Urinary bladder (tissue), 4 donors: ENCODE data around the gene ZMYND15. TPM values are rescaled to one million over a fixed set of nuclear protein-coding genes. Genes with fewer than 3 reads are reported as not detected.
"Not testable (repeated sequence)": the region's sequence is repeated elsewhere in the genome, so short reads cannot be mapped to it uniquely, and the experiment has no call there.

ENCODE experiments used
- DNase-seq: peaks from one replicate; pipeline ENCODE4 v3.0.0-alpha.2; 2015; ENCODE audit errors: extremely low spot score
- H3K27ac ChIP-seq: one replicate; pipeline ENCODE4 v1.5.1; 2013; ENCODE audit warnings: low read depth, mild to moderate bottlenecking, moderate library complexity
- H3K36me3 ChIP-seq: one replicate; pipeline ENCODE4 v1.6.1; 2013; ENCODE audit warnings: mild to moderate bottlenecking, moderate library complexity; ENCODE audit not compliant: insufficient read depth
- H3K4me1 ChIP-seq: one replicate; pipeline ENCODE4 v1.6.1; 2013; ENCODE audit warnings: mild to moderate bottlenecking, moderate library complexity; ENCODE audit not compliant: insufficient read depth
- H3K4me3 ChIP-seq: one replicate; pipeline ENCODE4 v1.5.1; 2013; ENCODE audit warnings: low read depth, low read length
- WGBS: extraction: QIAGEN DNeasy Blood & Tissue Kit; methylation state at CpG from one replicate; pipeline ENCODE4 v1.1.7; 2013; 5-methylcytosine and 5-hydroxymethylcytosine counted together
- polyA plus RNA-seq: library from polyadenylated mRNA; stranded (reverse); fragments of 200-250 nt; gene quantifications from one replicate; pipeline ENCODE4 v1.2.3, GENCODE V29; 2013
- total RNA-seq: library from RNA; depleted of rRNA; stranded (reverse); fragments of >200 nt; gene quantifications from one replicate; pipeline ENCODE4 v1.2.3, GENCODE V29; 2014
- donor health status: healthy with polysubstance abuse.
- donor health status: healthy.

ZMYND15 gene
- total and polyA plus RNA-seq, 2 donors: 0.42 to 0.60 TPM

DNA sequence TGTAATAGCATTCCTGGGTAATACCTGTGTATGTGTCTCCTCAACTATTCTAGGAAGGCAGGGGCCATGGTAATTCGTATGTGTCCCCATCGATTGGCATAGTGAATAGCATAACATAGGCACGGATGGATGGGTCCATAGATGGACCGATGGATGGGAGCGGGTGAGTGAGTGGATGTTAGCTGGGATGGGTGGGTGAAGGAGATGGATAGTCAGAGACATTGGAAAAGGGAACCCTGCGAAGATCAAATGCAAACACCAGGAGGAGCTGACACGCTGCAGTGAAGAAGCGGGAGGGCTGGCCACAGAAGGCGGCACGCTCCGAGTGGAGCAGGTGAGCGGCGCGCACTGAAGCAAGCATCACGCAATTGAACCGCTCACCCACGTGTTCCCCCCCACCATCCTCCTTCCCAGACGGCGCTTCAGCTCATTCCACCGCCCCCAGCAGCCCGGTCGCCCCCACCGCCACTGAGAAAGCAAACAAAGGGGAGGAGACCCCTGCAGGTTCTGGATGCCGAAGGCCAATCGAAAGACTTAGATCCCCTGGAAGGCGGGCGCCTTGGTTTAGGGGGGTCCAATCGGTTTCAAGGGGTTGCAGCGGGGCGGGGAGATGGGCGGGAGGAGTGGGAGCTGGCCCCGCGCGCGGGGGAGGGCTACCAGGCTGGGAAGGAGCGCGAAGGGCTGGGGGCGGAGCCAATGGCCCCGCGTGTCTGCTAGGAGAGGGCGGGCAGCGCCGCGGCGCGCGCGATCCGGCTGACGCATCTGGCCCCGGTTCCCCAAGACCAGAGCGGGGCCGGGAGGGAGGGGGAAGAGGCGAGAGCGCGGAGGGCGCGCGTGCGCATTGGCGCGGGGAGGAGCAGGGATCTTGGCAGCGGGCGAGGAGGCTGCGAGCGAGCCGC lies 29.6 kb upstream of the ZMYND15 start, which contains the start of gene ARRB2:
TSS of gene ARRB2 (plus strand) at position 839 of the 899 bp plus-strand sequence. CDS start 90 bp downstream, outside the sequence.
- peak within 1 kb of the TSS; percentile 61 for H3K27ac ChIP-seq
- peak; percentile 93 for DNase-seq
- H3K4me1 ChIP-seq: peaks cover 2% of the 10 kb centered on the region
- peak within 1 kb of the TSS; percentile 63 for H3K4me3 ChIP-seq
- WGBS: under 1% methylated on average over 67 of the region's 67 CpGs
- no peaks in the 10 kb centered on the region for H3K36me3 ChIP-seq

DNA sequence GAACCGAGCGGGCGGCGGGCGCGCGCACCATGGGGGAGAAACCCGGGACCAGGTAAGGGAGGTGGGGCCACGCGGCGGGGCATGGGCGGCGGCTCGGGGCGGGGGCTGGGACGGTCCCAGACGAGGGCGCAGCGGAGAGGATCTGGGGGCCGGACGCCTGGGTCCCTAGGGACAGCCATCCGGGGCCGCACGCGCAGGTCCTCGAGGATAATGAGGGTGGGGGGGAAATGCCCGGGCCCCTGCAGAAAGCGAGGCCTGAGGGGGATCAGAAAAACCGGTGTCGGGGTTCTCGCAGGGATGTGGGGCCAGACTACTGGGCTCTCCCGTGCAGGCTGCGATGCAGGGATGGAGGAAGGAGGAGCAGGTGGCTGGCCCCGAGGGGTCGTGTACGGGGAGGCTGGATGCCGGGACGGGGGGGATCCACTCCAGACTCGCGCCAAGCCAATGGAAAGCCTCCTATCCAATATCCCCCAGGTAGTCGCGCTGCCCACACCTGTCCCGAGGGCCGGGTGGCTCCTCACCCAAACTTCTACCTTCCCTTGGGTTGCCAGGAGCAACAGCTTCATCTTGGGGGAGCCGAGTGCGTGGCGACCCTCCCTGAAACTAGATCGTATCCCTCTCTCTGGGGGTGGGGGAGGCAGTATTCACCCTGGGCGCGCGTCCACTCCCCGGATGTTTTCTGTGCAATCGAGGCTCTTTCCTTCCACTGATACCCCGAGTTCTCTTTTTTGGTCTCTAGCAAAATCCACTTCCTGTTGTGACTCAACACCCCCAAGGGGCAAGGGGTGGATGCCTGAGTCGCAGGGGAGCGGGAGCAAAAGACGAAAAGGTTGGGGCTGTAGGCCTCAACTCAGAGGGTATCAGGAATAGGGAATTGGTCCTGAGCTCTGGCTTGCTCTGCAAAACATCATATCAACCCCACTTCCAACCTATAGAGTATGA lies 28.7 kb upstream of the ZMYND15 start:
- peaks cover 2% of the 10 kb centered on the region for H3K4me1 ChIP-seq
- WGBS: 10% methylated on average over 57 of the region's 57 CpGs
- H3K4me3 ChIP-seq: peak overlapping the region; percentile 63
- H3K27ac ChIP-seq: peak overlapping the region; percentile 61
- no peak for DNase-seq
- no peaks in the 10 kb centered on the region for H3K36me3 ChIP-seq

DNA sequence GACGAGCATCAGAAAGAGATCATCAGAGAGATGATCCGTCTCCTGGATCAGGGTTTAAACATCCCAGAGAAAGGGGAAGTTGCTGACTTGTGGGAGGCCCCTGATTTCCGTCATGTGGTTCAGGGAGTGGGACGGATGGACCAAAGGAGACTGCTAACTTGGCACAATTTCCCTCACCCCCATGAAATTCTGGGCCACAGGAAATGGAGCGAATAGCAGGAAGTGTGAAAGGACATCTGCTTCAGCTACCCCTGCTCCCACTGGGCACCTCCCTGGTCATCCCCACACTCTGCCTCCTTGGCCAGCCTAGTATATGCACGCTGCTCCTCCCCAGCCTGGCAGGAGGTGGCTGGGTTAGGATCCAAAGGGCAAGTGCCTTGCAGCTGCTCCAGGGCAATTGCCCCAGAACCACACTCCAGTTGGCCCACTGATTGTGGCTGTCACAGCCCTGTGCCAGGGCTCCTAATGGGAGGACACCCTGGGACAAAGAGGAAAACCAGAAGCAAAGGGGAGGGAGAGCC lies 27.9 kb upstream of the ZMYND15 start:
- Histone ChIP-seq H3K36me3 (no peaks in the 10 kb centered on the region), H3K4me1 (peaks cover 2% of the 10 kb centered on the region), H3K27ac (no peak overlapping the region), H3K4me3 (peak overlapping the region; percentile 63)
- no peak for DNase-seq
- 71% methylated on average over 6 of the region's 6 CpGs for WGBS

DNA sequence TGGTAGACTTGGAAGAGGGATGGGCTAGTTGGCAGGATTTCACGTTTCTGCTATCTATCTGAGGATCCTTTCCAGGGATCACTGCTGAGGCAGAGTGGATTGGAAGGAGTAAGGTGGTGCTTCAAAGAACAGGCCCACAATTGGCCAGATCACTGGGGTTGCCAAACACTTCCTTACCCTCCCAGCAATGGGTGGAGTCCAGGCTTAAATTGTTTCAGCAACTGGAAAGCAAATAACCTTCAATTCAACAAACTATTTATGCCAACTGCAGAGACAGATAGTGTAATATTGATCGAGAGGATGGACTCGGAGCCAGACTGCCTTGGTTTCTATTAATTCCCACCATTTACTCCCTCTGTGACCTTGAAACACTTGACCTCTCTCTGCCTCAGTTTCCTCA lies 27.1 kb upstream of the ZMYND15 start:
- no peak overlapping the region for H3K4me3 ChIP-seq
- WGBS: 86% methylated on average over 3 of the region's 3 CpGs
- no peak for DNase-seq
- no peaks in the 10 kb centered on the region for H3K36me3 ChIP-seq
- H3K27ac ChIP-seq: no peak overlapping the region
- H3K4me1 ChIP-seq: peaks cover 2% of the 10 kb centered on the region

DNA sequence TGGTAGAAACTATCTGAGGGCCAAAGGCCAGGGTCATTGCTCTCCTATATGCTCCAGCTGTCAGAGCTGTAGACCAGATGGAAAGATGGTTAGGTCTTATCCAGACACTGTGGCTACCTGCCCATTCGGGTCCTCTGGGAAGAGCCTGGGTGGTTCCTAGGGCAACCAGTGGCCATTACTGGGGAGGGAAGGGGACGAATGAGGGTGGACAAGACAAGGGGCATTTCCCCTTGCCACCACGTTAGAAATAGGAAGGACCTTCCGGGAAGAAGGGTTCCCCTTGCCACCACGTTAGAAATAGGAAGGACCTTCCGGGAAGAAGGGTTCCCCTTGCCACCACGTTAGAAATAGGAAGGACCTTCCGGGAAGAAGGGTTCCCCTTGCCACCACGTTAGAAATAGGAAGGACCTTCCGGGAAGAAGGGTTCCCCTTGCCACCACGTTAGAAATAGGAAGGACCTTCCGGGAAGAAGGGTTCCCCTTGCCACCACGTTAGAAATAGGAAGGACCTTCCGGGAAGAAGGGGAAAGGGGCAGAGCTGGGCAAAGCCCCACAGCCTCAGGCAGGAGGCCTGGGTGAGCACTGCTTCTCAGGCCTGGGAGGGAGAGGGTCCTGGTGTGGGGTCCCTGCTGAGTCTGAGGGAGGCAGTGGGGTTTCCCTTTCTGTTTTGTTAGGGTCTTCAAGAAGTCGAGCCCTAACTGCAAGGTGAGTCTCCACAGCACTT lies 25.1 kb upstream of the ZMYND15 start:
- H3K4me3 ChIP-seq, H3K27ac ChIP-seq, H3K36me3 ChIP-seq, DNase-seq, H3K4me1 ChIP-seq: not testable (repeated sequence)
- WGBS: 87% methylated on average over 10 of the region's 15 CpGs

DNA sequence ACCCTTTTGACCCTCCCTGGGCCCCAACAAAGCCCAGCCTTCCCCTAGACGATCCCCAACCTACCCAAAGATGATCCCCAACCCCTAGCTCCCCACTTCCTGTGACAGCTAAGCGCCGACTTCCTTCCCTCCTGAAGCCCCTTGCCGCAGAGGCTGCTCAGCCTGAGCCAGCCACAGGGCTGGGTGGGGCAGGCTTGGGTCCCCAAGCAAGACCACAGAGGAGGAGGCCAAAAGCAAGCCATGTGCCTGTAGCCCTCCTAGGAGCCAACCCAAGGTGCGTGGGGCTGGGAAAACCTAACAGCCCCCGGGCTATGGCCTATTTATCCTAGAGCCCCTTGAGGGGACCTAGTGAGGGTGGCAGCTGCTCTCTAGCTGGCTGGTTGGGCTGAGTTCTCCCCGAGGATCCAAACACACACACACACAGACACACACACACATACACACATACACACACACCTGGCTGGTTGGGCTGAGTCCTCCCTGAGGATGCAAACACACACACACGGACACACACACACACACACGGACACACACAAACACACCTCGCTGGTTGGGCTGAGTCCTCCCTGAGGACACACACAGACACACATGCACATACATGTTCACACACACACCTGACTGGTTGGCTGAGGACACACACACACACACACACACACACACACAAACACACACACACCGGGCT lies 24.4 kb upstream of the ZMYND15 start:
- 73% methylated on average over 11 of the region's 11 CpGs for WGBS
- Histone ChIP-seq H3K4me1 (peaks cover 2% of the 10 kb centered on the region), H3K36me3 (no peaks in the 10 kb centered on the region), H3K27ac (no peak overlapping the region), H3K4me3 (no peak overlapping the region)
- DNase-seq: no peak

DNA sequence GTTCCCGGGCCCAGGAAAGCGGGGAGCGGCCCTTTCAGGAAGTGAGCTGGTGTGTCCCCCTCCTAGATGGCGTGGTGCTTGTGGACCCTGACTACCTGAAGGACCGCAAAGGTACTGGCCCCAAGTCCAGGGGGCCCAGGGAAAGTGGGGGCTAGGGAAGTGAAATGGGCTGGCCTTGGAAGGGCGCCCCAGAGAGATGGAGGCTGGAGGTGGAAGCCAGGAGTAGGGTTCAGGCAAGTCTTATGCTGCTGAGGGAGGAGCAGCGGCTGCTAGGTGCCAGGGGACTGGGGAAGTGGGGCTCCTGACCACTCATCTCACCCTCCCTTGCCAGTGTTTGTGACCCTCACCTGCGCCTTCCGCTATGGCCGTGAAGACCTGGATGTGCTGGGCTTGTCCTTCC lies 23.6 kb upstream of the ZMYND15 start:
- DNase-seq: no peak
- 96% methylated on average over 10 of the region's 10 CpGs for WGBS
- no peaks in the 10 kb centered on the region for H3K36me3 ChIP-seq
- peaks cover 1% of the 10 kb centered on the region for H3K4me1 ChIP-seq
- H3K4me3 ChIP-seq: no peak overlapping the region
- H3K27ac ChIP-seq: no peak overlapping the region

DNA sequence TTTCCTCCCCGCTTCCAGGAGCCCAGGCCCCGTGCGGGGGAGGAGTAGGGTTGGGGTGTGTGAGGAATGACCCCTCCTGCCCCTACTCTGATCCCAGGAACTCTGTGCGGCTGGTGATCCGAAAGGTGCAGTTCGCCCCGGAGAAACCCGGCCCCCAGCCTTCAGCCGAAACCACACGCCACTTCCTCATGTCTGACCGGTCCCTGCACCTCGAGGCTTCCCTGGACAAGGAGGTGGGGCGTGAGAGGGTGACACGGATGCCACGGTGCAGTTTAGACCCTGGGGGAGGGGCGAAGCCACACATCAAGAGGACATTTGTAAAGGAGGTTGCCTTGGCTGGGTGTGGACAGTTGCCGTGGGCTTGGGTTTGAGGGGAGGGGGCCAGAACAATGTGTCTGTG lies 21.8 kb upstream of the ZMYND15 start:
- Histone ChIP-seq H3K27ac (no peak overlapping the region), H3K4me1 (no peaks in the 10 kb centered on the region), H3K4me3 (no peak overlapping the region), H3K36me3 (no peaks in the 10 kb centered on the region)
- DNase-seq: no peak
- WGBS: 89% methylated on average over 17 of the region's 17 CpGs

DNA sequence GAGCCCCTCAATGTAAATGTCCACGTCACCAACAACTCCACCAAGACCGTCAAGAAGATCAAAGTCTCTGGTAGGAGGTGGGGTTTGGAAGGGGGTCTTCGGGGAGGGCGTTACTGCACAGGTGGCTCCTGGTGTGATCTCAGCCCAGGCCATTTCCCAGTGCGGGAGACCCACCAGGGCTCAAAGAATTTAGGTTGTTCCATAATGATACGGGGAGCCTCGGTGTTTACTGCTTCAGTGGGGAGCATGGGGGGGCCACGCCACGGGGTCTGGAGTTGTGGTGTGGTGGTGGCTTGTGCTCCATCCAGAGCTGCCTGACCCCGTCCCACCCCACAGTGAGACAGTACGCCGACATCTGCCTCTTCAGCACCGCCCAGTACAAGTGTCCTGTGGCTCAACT lies 21.4 kb upstream of the ZMYND15 start:
- H3K27ac ChIP-seq: no peak overlapping the region
- no peaks in the 10 kb centered on the region for H3K4me1 ChIP-seq
- no peaks in the 10 kb centered on the region for H3K36me3 ChIP-seq
- WGBS: 96% methylated on average over 13 of the region's 13 CpGs
- no peak for DNase-seq
- no peak overlapping the region for H3K4me3 ChIP-seq

DNA sequence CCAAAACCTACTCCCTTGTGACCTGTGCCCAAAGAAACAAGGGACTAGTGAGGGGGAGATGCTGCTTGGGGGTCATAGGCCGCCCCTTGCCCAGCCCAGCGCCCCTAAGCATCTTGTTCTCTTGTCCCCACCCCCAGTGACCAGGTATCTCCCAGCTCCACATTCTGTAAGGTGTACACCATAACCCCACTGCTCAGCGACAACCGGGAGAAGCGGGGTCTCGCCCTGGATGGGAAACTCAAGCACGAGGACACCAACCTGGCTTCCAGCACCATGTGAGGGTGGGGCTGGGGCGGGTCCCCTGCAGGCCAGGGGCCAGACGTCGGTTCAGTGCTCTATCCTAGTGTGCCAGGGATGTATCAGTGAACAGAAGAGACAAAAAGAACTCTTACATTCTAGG lies 20.5 kb upstream of the ZMYND15 start:
- 82% methylated on average over 10 of the region's 10 CpGs for WGBS
- DNase-seq: no peak
- Histone ChIP-seq H3K27ac (no peak overlapping the region), H3K36me3 (no peaks in the 10 kb centered on the region), H3K4me1 (no peaks in the 10 kb centered on the region), H3K4me3 (no peak overlapping the region)

DNA sequence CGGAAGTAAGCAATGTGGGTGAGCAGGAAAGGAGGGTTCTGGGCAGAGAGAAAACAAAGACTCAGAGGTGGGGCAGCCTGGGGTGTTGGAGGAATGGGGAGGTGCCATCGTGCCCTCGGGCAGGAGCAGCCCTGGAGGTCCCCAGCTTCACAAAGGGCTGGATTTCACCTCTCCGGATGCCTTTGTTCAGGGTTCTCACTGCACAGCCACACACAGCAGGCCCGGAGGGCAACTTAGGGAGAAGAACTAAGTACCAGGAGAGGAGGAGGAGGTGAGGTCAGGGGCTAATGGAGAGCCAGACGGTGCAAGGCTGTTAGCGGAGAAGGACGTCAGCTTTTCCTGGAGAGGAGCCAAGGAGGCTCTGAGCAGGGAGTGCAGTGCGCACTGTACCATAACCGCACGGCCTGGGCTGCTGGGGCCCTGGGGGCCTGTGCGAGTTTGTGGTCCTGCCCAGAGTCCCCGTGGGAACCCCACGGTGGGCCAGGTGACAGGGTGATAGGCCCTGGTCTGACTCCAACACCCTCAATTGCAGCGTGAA lies 19.9 kb upstream of the ZMYND15 start:
- Histone ChIP-seq H3K36me3 (no peaks in the 10 kb centered on the region), H3K4me3 (no peak overlapping the region), H3K27ac (no peak overlapping the region), H3K4me1 (no peaks in the 10 kb centered on the region)
- no peak for DNase-seq
- 75% methylated on average over 15 of the region's 15 CpGs for WGBS

DNA sequence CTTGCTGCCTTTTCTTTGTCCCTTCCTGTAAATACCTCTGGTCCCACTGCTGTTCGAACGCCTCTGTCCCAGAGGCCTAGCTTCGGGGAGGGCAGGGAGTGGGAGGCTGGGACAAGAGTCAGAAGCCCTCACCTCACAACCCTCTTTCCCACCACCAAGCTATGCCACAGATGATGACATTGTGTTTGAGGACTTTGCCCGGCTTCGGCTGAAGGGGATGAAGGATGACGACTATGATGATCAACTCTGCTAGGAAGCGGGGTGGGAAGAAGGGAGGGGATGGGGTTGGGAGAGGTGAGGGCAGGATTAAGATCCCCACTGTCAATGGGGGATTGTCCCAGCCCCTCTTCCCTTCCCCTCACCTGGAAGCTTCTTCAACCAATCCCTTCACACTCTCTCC lies 18.8 kb upstream of the ZMYND15 start:
- no peak overlapping the region for H3K4me3 ChIP-seq
- WGBS: 89% methylated on average over 7 of the region's 7 CpGs
- H3K4me1 ChIP-seq: no peaks in the 10 kb centered on the region
- H3K27ac ChIP-seq: no peak overlapping the region
- DNase-seq: no peak
- no peaks in the 10 kb centered on the region for H3K36me3 ChIP-seq
